SK-N-SH (cell line): ENCODE results near the gene SRSF2. TPM values are rescaled to one million over a fixed set of nuclear protein-coding genes. Genes with fewer than 3 reads are reported as not detected.

Experiments used
- CTCF ChIA-PET: fragments of 300-600, 350-600 bp; formaldehyde crosslinking; extraction: SDS; loops from one replicate; lab custom pipeline; 2021; lab: Yijun Ruan, JAX
- POLR2A ChIA-PET: fragments of 350-600 bp; sonication (Branson Sonifier 250); formaldehyde crosslinking; extraction: SDS; loops from one replicate; lab custom pipeline; 2020; ENCODE audit warnings: antibody characterized with exemption, inconsistent platforms; lab: Yijun Ruan, JAX
- DNase-seq: peaks from one replicate; pipeline ENCODE4 v3.0.0; 2012
- H2AFZ ChIP-seq: fragments of 200-600 bp; sonication (generic); 2 replicates; pipeline ENCODE4 v1.8.1; 2016; ENCODE audit warnings: antibody characterized with exemption, mild to moderate bottlenecking, low read depth
- H3F3A ChIP-seq: fragments of 200-600 bp; sonication (generic); replicated peaks from 2 replicates; pipeline ENCODE3; 2016; ENCODE audit warnings: antibody characterized with exemption, mild to moderate bottlenecking; ENCODE audit not compliant: insufficient read depth
- H3K27ac ChIP-seq, 2 experiments: fragments of 200-500 bp in 1 of 2; fragments of 200-600 bp in 1 of 2; sonication (Bioruptor generic) in 1 of 2; sonication (generic), shearing (Covaris generic) in 1 of 2; 2 replicates each; pipeline versions ENCODE4 v1.5.1 to v1.6.1; 2014 to 2016; ENCODE audit warnings: low read depth in 2 of 2, inconsistent platforms in 1 of 2, low read length in 1 of 2, mild to moderate bottlenecking in 1 of 2, mixed read lengths in 1 of 2
- H3K27me3 ChIP-seq: fragments of 200-600 bp; sonication (generic), shearing (Covaris generic); 2 replicates; pipeline ENCODE4 v1.6.1; 2016; ENCODE audit warnings: mixed run types; ENCODE audit not compliant: insufficient read depth
- H3K36me3 ChIP-seq, 2 experiments: fragments of 200-500 bp in 1 of 2; fragments of 200-600 bp in 1 of 2; sonication (Bioruptor generic) in 1 of 2; sonication (generic) in 1 of 2; replicated peaks in 1 of 2; 2 replicates each; pipeline versions ENCODE3 to v1.5.1; 2014 to 2016; ENCODE audit warnings: low read length in 1 of 2, mild to moderate bottlenecking in 1 of 2; ENCODE audit not compliant: insufficient read depth in 2 of 2, control insufficient read depth in 1 of 2
- H3K4me1 ChIP-seq, 2 experiments: fragments of 200-500 bp in 1 of 2; fragments of 200-600 bp in 1 of 2; sonication (Bioruptor generic) in 1 of 2; sonication (generic), shearing (Covaris generic) in 1 of 2; 2 replicates each; pipeline versions ENCODE4 v1.5.1 to v1.6.1; 2014 to 2016; ENCODE audit warnings: low read depth in 1 of 2, low read length in 1 of 2, mixed run types in 1 of 2; ENCODE audit not compliant: insufficient read depth in 2 of 2, control insufficient read depth in 1 of 2
- H3K4me2 ChIP-seq: fragments of 200-600 bp; sonication (generic), shearing (Covaris generic); 2 replicates; pipeline ENCODE4 v1.6.1; 2017; ENCODE audit warnings: mixed run types
- H3K4me3 ChIP-seq, 2 experiments: fragments of 200-500 bp in 1 of 2; fragments of 200-600 bp in 1 of 2; sonication (Bioruptor generic) in 1 of 2; sonication (generic), shearing (Covaris generic) in 1 of 2; 2 replicates each; pipeline versions ENCODE4 v1.5.1 to v1.8.1; 2014 to 2016; ENCODE audit warnings: low read depth in 2 of 2, inconsistent platforms in 1 of 2, low read length in 1 of 2, mild to moderate bottlenecking in 1 of 2, mixed read lengths in 1 of 2, moderate library complexity in 1 of 2
- H3K79me2 ChIP-seq: fragments of 200-600 bp; sonication (generic); 2 replicates; pipeline ENCODE4 v1.8.1; 2017; ENCODE audit warnings: mild to moderate bottlenecking; ENCODE audit not compliant: insufficient read depth
- H3K9ac ChIP-seq: fragments of 200-600 bp; sonication (generic); 2 replicates; pipeline ENCODE4 v1.6.1; 2017; ENCODE audit warnings: mixed run types
- H3K9me2 ChIP-seq: fragments of 200-600 bp; sonication (generic); 2 replicates; pipeline ENCODE4 v1.6.1; 2017; ENCODE audit warnings: mixed run types
- H3K9me3 ChIP-seq: fragments of 200-600 bp; sonication (generic); 2 replicates; pipeline ENCODE4 v1.6.1; 2017; ENCODE audit warnings: mixed run types, mild to moderate bottlenecking, moderate library complexity
- H4K20me1 ChIP-seq: fragments of 200-600 bp; sonication (generic); 2 replicates; pipeline ENCODE4 v1.6.1; 2017; ENCODE audit warnings: mild to moderate bottlenecking, mixed run types; ENCODE audit not compliant: insufficient read depth
- CHD2 ChIP-seq: fragments of 150-350 bp; IDR thresholded peaks from 2 replicates; pipeline ENCODE4 v1.6.1; 2018; ENCODE audit warnings: low read length; ENCODE audit not compliant: partially characterized antibody
- ELF1 ChIP-seq: IDR thresholded peaks from 2 replicates; pipeline ENCODE4 v1.4.0; 2012
- EZH2phosphoT487 ChIP-seq: fragments of 200-600 bp; sonication (generic); IDR thresholded peaks from 2 replicates; pipeline ENCODE4 v1.6.1; 2017; ENCODE audit warnings: low read depth, mixed run types, mild to moderate bottlenecking, antibody characterized with exemption, moderate library complexity, borderline replicate concordance
- FOXM1 ChIP-seq: IDR thresholded peaks from 2 replicates; pipeline ENCODE4 v1.4.0; 2012; ENCODE audit warnings: low read depth, mild to moderate bottlenecking
- GABPA ChIP-seq: IDR thresholded peaks from 2 replicates; pipeline ENCODE4 v1.4.0; 2012; ENCODE audit warnings: low read depth, mild to moderate bottlenecking
- GATA2 ChIP-seq: sonication (generic); formaldehyde crosslinking; IDR thresholded peaks from 2 replicates; pipeline ENCODE4 v1.5.0; 2020; ENCODE audit warnings: mild to moderate bottlenecking, missing genetic modification reagents
- IRF3 ChIP-seq: fragments of 150-350 bp; IDR thresholded peaks from 2 replicates; pipeline ENCODE4 v1.6.1; 2016; ENCODE audit warnings: mild to moderate bottlenecking, low read depth, low read length
- NFIC ChIP-seq: IDR thresholded peaks from 2 replicates; pipeline ENCODE4 v1.4.0; 2012; ENCODE audit warnings: borderline replicate concordance
- NRF1 ChIP-seq: IDR thresholded peaks from 2 replicates; pipeline ENCODE4 v1.6.1; 2012; ENCODE audit warnings: low read depth, mild to moderate bottlenecking, low read length
- PBX3 ChIP-seq: IDR thresholded peaks from 2 replicates; pipeline ENCODE4; 2012
- POLR2AphosphoS5 ChIP-seq: IDR thresholded peaks from 2 replicates; pipeline ENCODE4 v1.6.1; 2012; ENCODE audit warnings: low read depth, low read length
- RCOR1 ChIP-seq: fragments of 150-350 bp; IDR thresholded peaks from 2 replicates; pipeline ENCODE4 v1.6.1; 2017; ENCODE audit warnings: antibody characterized with exemption, low read length
- RFX5 ChIP-seq: IDR thresholded peaks from 2 replicates; pipeline ENCODE4 v1.6.1; 2012; ENCODE audit warnings: mild to moderate bottlenecking, improper control_type of control experiment, low read length
- SIN3A ChIP-seq: IDR thresholded peaks from 2 replicates; pipeline ENCODE4 v1.6.1; 2012; ENCODE audit warnings: low read depth, mild to moderate bottlenecking, low read length, moderate library complexity, borderline replicate concordance
- TEAD4 ChIP-seq: IDR thresholded peaks from 2 replicates; pipeline ENCODE4 v1.4.0; 2012; ENCODE audit warnings: mild to moderate bottlenecking, borderline replicate concordance; ENCODE audit not compliant: insufficient read depth
- YY1 ChIP-seq: IDR thresholded peaks from 2 replicates; pipeline ENCODE4 v1.4.0; 2012; ENCODE audit warnings: low read depth, mild to moderate bottlenecking
- ZBTB33 ChIP-seq: IDR thresholded peaks from 2 replicates; pipeline ENCODE4 v1.4.0; 2012; ENCODE audit warnings: low read depth, borderline replicate concordance
- WGBS: methylation state at CpG from one replicate; pipeline ENCODE4 v1.1.6; 2017; ENCODE audit warnings: low lambda C conversion rate; 5-methylcytosine and 5-hydroxymethylcytosine counted together
- polyA plus RNA-seq, 3 experiments: library from polyadenylated mRNA; depleted of rRNA; stranded (reverse); fragments of >200 nt; gene quantifications; 2 replicates each; pipeline ENCODE4 v1.2.3, GENCODE V29; 2012

SRSF2 gene
- polyA plus RNA-seq, 1 of the 3 experiments (the other 2 are of a cell fraction) = 211 TPM

- DNase-seq = peak; percentile 61
- POLR2A ChIA-PET = interaction anchor here (1.0 to 4.6 kb wide), 7 partner anchors 12 to 350 kb away, joined by 3 to 47 read pairs (median 5); partner anchors contain the start of genes JMJD6, METTL23 and MGAT5B
Measured at GRCh38 chr17:76738468-76738850, 1.3 kb upstream of the SRSF2 start.

GRCh38 chr17:76737676-76738467 lies 741 bp upstream of the SRSF2 start, which contains the start of gene MFSD11:
Gene MFSD11 (plus strand): TSS chr17:76738119. CDS start chr17:76738353, 234 bp downstream.
- under 1% methylated on average over 48 of the region's 57 CpGs for WGBS
- H3K9me3 ChIP-seq = no peaks in the 10 kb centered on the region
- ChIA-PET POLR2A (interaction anchor here (0.6 to 4.6 kb wide), 15 partner anchors 10 to 1303 kb away, joined by 3 to 47 read pairs (median 4); partner anchors contain the start of genes JMJD6, METTL23 and MGAT5B), CTCF (interaction anchor here (0.6 to 5.8 kb wide), 9 partner anchors 9 to 509 kb away, joined by 3 to 34 read pairs (median 5); partner anchors contain the start of genes JMJD6, METTL23 and MGAT5B)
- no peaks in the 10 kb centered on the region for H3K9me2 ChIP-seq
- H3K27me3 ChIP-seq = no peaks in the 10 kb centered on the region
- peak within 1 kb of the TSS; percentile 87 for H2AFZ ChIP-seq
- peak within 1 kb of the TSS; percentile 95 for H3K9ac ChIP-seq
- H3K4me3 ChIP-seq = peak within 1 kb of the TSS; percentile 93 to 100
- peak within 1 kb of the TSS; percentile 94 for H3K4me2 ChIP-seq
- peaks cover 77% of the 10 kb centered on the region for H3K79me2 ChIP-seq
- H3K27ac ChIP-seq = peak within 1 kb of the TSS; percentile 98 to 100
- H4K20me1 ChIP-seq = peaks cover 34% of the 10 kb centered on the region
- DNase-seq = peak; percentile 98
- H3K36me3 ChIP-seq = peaks cover 44 to 49% of the 10 kb centered on the region in 2 experiments
- peaks cover 29% of the 10 kb centered on the region for H3F3A ChIP-seq
- peaks cover 30 to 39% of the 10 kb centered on the region in 2 experiments for H3K4me1 ChIP-seq
- TF ChIP-seq IRF3 (no peak), GATA2 (CRISPR knock-in tag) (no peak), RFX5 (no peak; the same call in 1 of the 2 replicates), ELF1 (0 out of 2 replicates have a peak, but pooled peaks have one; percentile 17), CHD2 (no peak), GABPA (no peak), NRF1 (peak; percentile 84), RCOR1 (no peak), PBX3 (no peak; the same call in 1 of the 2 replicates), TEAD4 (no peak), POLR2AphosphoS5 (peak; percentile 32; the same call in 1 of the 2 replicates), ZBTB33 (peak; percentile 52), SIN3A (peak; percentile 87), YY1 (no peak), FOXM1 (peak; percentile 8; the same call in 1 of the 2 replicates), EZH2phosphoT487 (no peak), NFIC (peak; percentile 82)

More at GRCh38 chr17:76738468-76738850, 1.3 kb upstream of the SRSF2 start:
- peak overlapping the region; percentile 98 to 100 for H3K27ac ChIP-seq
- peaks cover 29% of the 10 kb centered on the region for H3F3A ChIP-seq
- TF ChIP-seq RFX5 (0 out of 2 replicates have a peak, but pooled peaks have one; percentile 34), PBX3 (no peak)
- 2% methylated on average over 7 of the region's 7 CpGs for WGBS
- H3K36me3 ChIP-seq = peaks cover 41 to 43% of the 10 kb centered on the region in 2 experiments
- peaks cover 24 to 34% of the 10 kb centered on the region in 2 experiments for H3K4me1 ChIP-seq
- CTCF ChIA-PET = interaction anchor here (0.7 to 5.8 kb wide), 7 partner anchors 10 to 328 kb away, joined by 3 to 34 read pairs (median 7); partner anchors contain the start of genes JMJD6, METTL23 and MGAT5B
- H2AFZ ChIP-seq = peak overlapping the region; percentile 87
- H3K27me3 ChIP-seq = no peaks in the 10 kb centered on the region
- peaks cover 28% of the 10 kb centered on the region for H4K20me1 ChIP-seq
- no peaks in the 10 kb centered on the region for H3K9me2 ChIP-seq
- peak overlapping the region; percentile 94 for H3K9ac ChIP-seq
- H3K4me2 ChIP-seq = peak overlapping the region; percentile 94
- H3K4me3 ChIP-seq = peak overlapping the region; percentile 93 to 100
- H3K9me3 ChIP-seq = no peaks in the 10 kb centered on the region
- H3K79me2 ChIP-seq = peaks cover 71% of the 10 kb centered on the region
